ENCODE measurements around the gene NTSR1. TPM values are rescaled to one million over a fixed set of nuclear protein-coding genes. Genes with fewer than 3 reads are reported as not detected.

Gene NTSR1
- total RNA-seq, 3 donors from 2014 or later: 0.08 TPM; not detected in 2

DNA sequence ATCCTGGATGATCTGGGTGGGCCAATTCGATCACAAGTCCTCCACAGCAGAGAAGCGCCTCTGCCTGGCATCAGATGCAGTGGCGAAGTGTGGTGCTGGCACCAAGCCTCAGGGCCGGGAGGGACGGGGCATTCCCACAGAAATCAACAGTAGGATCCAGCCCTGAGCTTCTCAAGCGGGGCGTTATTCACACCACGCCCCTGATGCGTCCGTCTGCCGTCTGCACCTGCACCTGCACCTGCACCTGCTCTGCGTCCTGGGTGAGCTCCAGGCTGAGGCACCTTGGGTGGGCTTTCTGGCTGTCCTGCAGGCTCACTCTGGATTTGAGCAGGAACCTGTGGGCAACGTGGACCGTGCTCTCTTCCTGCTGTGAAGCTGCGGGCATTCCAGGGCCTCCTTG, 13.8 kb upstream of the NTSR1 start:
- ATAC-seq (no peak), DNase-seq (no peak)
- H3K36me3 Mint-ChIP-seq (ENCODE audit: insufficient read depth): no peaks in the 10 kb centered on the region
- H3K9me3 Mint-ChIP-seq: no peaks in the 10 kb centered on the region
- peaks cover 13% of the 10 kb centered on the region for H3K27me3 Mint-ChIP-seq (ENCODE audit: low read depth)
- H3K4me3 Mint-ChIP-seq: no peak overlapping the region
- H3K4me1 Mint-ChIP-seq (ENCODE audit: low read depth): peaks cover 3% of the 10 kb centered on the region

- Mint-ChIP-seq H3K4me3 (no peak overlapping the region), H3K9me3 (no peaks in the 10 kb centered on the region), H3K36me3 (ENCODE audit: insufficient read depth) (no peaks in the 10 kb centered on the region), H3K4me1 (ENCODE audit: low read depth) (peaks cover 3% of the 10 kb centered on the region), H3K27me3 (ENCODE audit: low read depth) (peaks cover 10% of the 10 kb centered on the region)
- no peak for ATAC-seq
- DNase-seq: no peak
These were observed 12.9 kb upstream of the NTSR1 start for GRCh38 chr20:62695448-62696414.

DNA sequence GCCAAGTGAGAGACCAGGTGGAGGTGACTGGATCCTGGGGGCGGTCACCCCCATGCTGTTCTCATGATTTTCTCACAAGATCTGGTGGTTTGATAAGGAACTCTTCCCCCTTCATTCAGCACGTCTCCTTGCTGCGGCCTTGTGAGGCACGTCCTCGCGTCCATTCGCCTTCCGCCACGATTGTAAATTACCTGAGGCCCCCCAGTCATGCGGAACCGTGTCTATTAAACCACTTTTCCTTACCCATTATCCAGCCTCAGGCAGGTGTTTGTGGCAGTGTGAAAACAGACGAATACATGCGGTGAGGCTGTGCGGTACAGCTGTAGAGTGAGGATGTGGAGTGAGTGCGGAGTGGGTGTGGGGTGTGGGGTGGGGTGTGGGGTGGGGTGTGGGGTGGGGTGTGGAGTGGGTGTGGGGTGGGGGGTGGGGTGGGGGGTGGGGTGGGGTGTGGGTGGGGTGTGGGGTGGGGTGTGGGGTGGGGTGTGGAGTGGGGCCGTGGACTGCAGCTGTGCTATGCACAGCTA, 12.1 kb upstream of the NTSR1 start:
- no peak for DNase-seq
- no peak for ATAC-seq
- H3K4me3 Mint-ChIP-seq: no peak overlapping the region
- H3K4me1 Mint-ChIP-seq (ENCODE audit: low read depth): peaks cover 3% of the 10 kb centered on the region
- no peaks in the 10 kb centered on the region for H3K36me3 Mint-ChIP-seq (ENCODE audit: insufficient read depth)
- peaks cover 6% of the 10 kb centered on the region for H3K27me3 Mint-ChIP-seq (ENCODE audit: low read depth)
- H3K9me3 Mint-ChIP-seq: no peaks in the 10 kb centered on the region

GRCh38 chr20:62696989-62697388, 11.6 kb upstream of the NTSR1 start:
- H3K4me3 Mint-ChIP-seq: no peak overlapping the region
- no peak for ATAC-seq
- peaks cover 3% of the 10 kb centered on the region for H3K4me1 Mint-ChIP-seq (ENCODE audit: low read depth)

GRCh38 chr20:62697468-62697912, 11.1 kb upstream of the NTSR1 start:
- ATAC-seq (no peak), DNase-seq (no peak)
- Mint-ChIP-seq H3K27me3 (ENCODE audit: low read depth) (peaks cover 3% of the 10 kb centered on the region), H3K4me1 (ENCODE audit: low read depth) (peaks cover 3% of the 10 kb centered on the region), H3K9me3 (no peaks in the 10 kb centered on the region), H3K36me3 (ENCODE audit: insufficient read depth) (no peaks in the 10 kb centered on the region), H3K4me3 (no peak overlapping the region)

More at GRCh38 chr20:62696989-62697388, 11.6 kb upstream of the NTSR1 start:
- DNase-seq: no peak
- Mint-ChIP-seq H3K36me3 (ENCODE audit: insufficient read depth) (no peaks in the 10 kb centered on the region), H3K27me3 (ENCODE audit: low read depth) (peaks cover 3% of the 10 kb centered on the region), H3K9me3 (no peaks in the 10 kb centered on the region)

- H3K36me3 Mint-ChIP-seq (ENCODE audit: insufficient read depth): no peaks in the 10 kb centered on the region
- ATAC-seq: no peak
- no peaks in the 10 kb centered on the region for H3K9me3 Mint-ChIP-seq
- H3K4me3 Mint-ChIP-seq: no peak overlapping the region
- DNase-seq: no peak
- no peaks in the 10 kb centered on the region for H3K27me3 Mint-ChIP-seq (ENCODE audit: low read depth)
- H3K4me1 Mint-ChIP-seq (ENCODE audit: low read depth): peaks cover 3% of the 10 kb centered on the region
These were observed 10.4 kb upstream of the NTSR1 start for GRCh38 chr20:62698231-62698630.

- no peak overlapping the region for H3K4me3 Mint-ChIP-seq
- no peaks in the 10 kb centered on the region for H3K36me3 Mint-ChIP-seq (ENCODE audit: insufficient read depth)
- ATAC-seq (no peak), DNase-seq (no peak)
- peaks cover 7% of the 10 kb centered on the region for H3K4me1 Mint-ChIP-seq (ENCODE audit: low read depth)
- no peaks in the 10 kb centered on the region for H3K9me3 Mint-ChIP-seq
- no peaks in the 10 kb centered on the region for H3K27me3 Mint-ChIP-seq (ENCODE audit: low read depth)
These were observed 9.3 kb upstream of the NTSR1 start for GRCh38 chr20:62699296-62699695.

DNA sequence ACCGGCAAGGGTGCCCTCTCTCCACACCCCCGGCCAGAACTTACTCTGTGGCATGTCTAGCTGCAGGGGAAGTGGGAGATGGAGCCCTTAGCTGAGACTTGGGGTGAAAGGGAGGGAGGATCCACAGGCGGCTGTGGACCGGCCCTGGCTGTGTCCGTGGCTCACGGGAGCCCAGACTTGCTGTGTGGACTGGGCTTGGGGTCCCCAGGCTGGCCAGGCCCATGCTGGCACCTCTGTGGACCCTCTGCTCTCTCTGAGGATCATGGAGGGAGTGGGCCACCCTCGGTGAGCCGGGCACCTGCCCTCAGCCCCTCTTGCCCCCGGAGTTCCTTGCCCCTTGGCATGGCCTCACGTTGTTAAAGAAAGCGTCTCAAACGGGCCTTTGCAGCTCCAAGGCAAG, 8.9 kb upstream of the NTSR1 start:
- no peaks in the 10 kb centered on the region for H3K9me3 Mint-ChIP-seq
- no peak for ATAC-seq

DNA sequence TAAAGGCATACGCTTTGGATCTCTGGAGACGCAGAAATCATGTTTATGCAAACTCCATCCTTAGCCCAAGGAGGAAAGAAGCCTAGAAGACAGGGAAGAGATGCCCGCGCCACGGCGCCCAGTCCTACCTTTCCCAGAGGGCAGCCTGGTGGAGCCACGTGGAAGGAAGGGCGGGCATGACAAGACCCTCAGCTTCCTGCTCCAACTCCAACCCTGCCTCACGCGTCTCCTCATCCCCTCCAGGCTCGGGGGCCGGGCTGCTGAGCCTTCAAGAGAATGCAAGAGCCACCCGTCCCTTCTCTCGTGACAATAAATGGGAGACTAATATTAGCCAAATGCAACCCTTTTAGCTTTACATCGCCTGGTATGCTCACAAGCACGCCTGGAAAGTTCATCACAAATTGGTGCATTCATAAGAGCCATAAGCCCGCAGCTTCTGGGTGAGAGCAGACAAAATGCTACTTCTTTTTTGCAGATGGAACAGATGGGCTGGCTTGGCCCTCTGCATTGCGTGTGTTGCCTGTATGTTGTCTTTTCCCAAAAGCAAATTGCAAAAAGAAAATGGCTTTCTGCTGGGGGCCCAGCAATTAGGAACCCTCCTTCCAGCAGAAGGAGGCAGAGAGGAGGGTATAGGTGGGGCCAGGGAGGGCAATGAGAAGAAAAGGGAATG, 8.2 kb upstream of the NTSR1 start:
- DNase-seq (no peak), ATAC-seq (no peak)
- Mint-ChIP-seq H3K4me1 (ENCODE audit: low read depth) (peaks cover 12% of the 10 kb centered on the region), H3K9me3 (no peaks in the 10 kb centered on the region), H3K27me3 (ENCODE audit: low read depth) (no peaks in the 10 kb centered on the region), H3K4me3 (no peak overlapping the region), H3K36me3 (ENCODE audit: insufficient read depth) (no peaks in the 10 kb centered on the region)

More for the DNA sequence above, 8.9 kb upstream of the NTSR1 start:
- H3K4me3 Mint-ChIP-seq: no peak overlapping the region
- no peaks in the 10 kb centered on the region for H3K36me3 Mint-ChIP-seq (ENCODE audit: insufficient read depth)
- H3K27me3 Mint-ChIP-seq (ENCODE audit: low read depth): no peaks in the 10 kb centered on the region
- DNase-seq: no peak
- H3K4me1 Mint-ChIP-seq (ENCODE audit: low read depth): peaks cover 10% of the 10 kb centered on the region

GRCh38 chr20:62701161-62702012, 7.2 kb upstream of the NTSR1 start:
- DNase-seq (no peak), ATAC-seq (no peak)
- Mint-ChIP-seq H3K4me1 (ENCODE audit: low read depth) (peaks cover 12% of the 10 kb centered on the region), H3K9me3 (no peaks in the 10 kb centered on the region), H3K27me3 (ENCODE audit: low read depth) (no peaks in the 10 kb centered on the region), H3K36me3 (ENCODE audit: insufficient read depth) (no peaks in the 10 kb centered on the region), H3K4me3 (no peak overlapping the region)

- Mint-ChIP-seq H3K4me3 (no peak overlapping the region), H3K36me3 (ENCODE audit: insufficient read depth) (no peaks in the 10 kb centered on the region), H3K27me3 (ENCODE audit: low read depth) (peaks cover 3% of the 10 kb centered on the region), H3K9me3 (no peaks in the 10 kb centered on the region), H3K4me1 (ENCODE audit: low read depth) (peaks cover 11% of the 10 kb centered on the region)
- DNase-seq: no peak
- no peak for ATAC-seq
These were observed 6.7 kb upstream of the NTSR1 start for GRCh38 chr20:62702013-62702300.

DNA sequence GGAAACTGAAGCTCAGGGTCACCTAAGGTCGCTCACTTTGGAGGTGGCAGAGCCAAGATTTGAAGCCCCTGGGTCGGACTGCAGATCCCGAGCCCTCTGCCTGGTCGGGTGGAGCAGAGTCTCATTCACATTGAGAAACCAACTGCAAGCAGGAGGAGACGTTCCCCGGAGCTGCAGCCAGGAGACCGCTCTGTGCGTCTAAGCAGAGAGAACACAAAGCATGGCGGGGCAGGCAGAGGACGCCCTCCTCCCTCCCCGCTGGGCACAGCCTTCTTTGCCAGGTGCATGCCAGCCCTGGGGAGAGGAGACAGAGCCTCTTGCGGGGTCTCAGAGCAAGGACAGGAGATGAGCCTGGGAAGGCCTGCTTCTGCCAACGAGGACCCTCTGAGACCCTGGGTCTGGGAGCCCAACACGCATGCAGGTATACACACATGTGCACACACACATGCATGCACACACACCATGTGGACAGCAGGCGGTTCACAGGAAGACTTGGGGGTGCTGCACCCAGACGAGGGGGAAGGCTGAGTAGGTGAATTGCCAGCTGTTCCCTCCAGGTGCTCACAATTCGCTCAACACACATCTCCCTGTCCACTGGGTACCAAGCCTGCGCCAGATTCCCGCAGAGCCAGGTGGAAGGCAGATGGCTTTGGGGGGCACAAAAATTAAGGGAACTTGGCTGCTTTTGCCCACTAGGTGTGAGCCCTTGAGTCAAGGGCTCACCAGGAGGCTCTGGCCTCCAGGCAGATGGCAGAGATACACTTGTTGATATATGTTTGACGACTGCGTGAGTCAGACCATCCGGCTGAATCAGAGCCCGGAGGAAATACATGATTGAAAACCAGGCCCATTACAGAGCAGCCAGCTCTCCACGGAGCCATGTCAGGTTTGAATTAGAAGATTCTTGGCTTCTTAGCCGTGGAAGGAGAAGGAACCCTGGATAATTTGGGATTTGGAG, 5.5 kb upstream of the NTSR1 start:
- Mint-ChIP-seq H3K4me3 (no peak overlapping the region), H3K9me3 (no peaks in the 10 kb centered on the region), H3K27me3 (ENCODE audit: low read depth) (peaks cover 11% of the 10 kb centered on the region), H3K4me1 (ENCODE audit: low read depth) (peaks cover 12% of the 10 kb centered on the region), H3K36me3 (ENCODE audit: insufficient read depth) (no peaks in the 10 kb centered on the region)
- ATAC-seq (peak; percentile 58 to 84), DNase-seq (peak; percentile 20)

DNA sequence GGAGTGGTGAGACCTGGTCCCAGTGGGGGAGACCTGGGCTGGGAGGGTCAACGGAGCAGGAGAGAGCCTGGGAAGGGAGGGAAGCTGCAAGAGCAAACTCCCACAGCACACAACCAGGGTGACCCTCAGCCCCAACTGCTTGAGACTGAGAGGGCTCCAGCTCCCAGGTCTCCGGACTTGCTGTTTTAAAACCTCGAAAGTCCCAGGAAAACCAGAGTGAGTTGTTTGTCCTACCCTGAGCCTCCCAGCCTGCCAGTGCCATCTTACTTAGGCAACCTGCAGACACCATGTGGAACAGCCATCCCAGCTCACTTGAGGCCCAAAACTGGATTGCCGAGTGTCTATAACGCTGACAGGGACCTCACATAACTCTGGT, 4.8 kb upstream of the NTSR1 start:
- Mint-ChIP-seq H3K9me3 (no peaks in the 10 kb centered on the region), H3K27me3 (ENCODE audit: low read depth) (peaks cover 13% of the 10 kb centered on the region), H3K36me3 (ENCODE audit: insufficient read depth) (no peaks in the 10 kb centered on the region), H3K4me1 (ENCODE audit: low read depth) (peaks cover 13% of the 10 kb centered on the region), H3K4me3 (no peak overlapping the region)
- DNase-seq (no peak), ATAC-seq (no peak)
